Lower leg skin (tissue), 4 donors: Measurements from ENCODE around the gene ZNF45. TPM values are rescaled to one million over a fixed set of nuclear protein-coding genes. Genes with fewer than 3 reads are reported as not detected.

Experiments used
- DNase-seq, 2 donors: peaks; one replicate each; pipeline ENCODE4 v3.0.0-alpha.2; 2019; ENCODE audit warnings: low spot score in 2 of 2
- H3K4me3 ChIP-seq: fragments of 200-600 bp; sonication (generic); 2 replicates; pipeline ENCODE4 v1.5.1; 2017; ENCODE audit warnings: mild to moderate bottlenecking, low read depth; ENCODE audit not compliant: poor library complexity, severe bottlenecking
- POLR2A ChIP-seq, 2 donors: fragments of 450-650 bp; IDR thresholded peaks; one replicate each; pipeline ENCODE4 v1.6.1; 2016 to 2017; ENCODE audit warnings: antibody characterized with exemption in 2 of 2, mild to moderate bottlenecking in 1 of 2, moderate library complexity in 1 of 2
- WGBS, 2 donors: methylation state at CpG; one replicate each; pipeline ENCODE4 v1.1.5; 2018; 5-methylcytosine and 5-hydroxymethylcytosine counted together
- intact Hi-C: fragments of 100-400 bp; cut with DNase I; formaldehyde crosslinking; loops from one replicate; pipeline ENCODE4 v1.15.0; 2023; ENCODE audit warnings: low total_unique reads
- total RNA-seq, 4 donors: library from RNA; depleted of rRNA; stranded (reverse); fragments of >200 nt; gene quantifications; one replicate each; pipeline ENCODE4 v1.1.0, GENCODE V29; 2016
- TF ChIP-seq, protein P1 (sequence below), 3 donors: fragments of 450-650 bp; IDR thresholded peaks; one replicate each; pipeline ENCODE4 v1.5.1; 2016; ENCODE audit warnings: antibody characterized with exemption in 3 of 3, mild to moderate bottlenecking in 3 of 3, moderate library complexity in 2 of 3

The ZNF45 gene
- total RNA-seq, 4 donors from 2014 or later, result 7.8 to 13.1 (median 11.2) TPM

- 90 to 95% methylated on average over 2 of the region's 2 CpGs for WGBS, 2 donors
- no peak for TF ChIP-seq POLR2A (IDR thresholded peaks at IDR 0.05)
- TF ChIP-seq, protein P1, sequence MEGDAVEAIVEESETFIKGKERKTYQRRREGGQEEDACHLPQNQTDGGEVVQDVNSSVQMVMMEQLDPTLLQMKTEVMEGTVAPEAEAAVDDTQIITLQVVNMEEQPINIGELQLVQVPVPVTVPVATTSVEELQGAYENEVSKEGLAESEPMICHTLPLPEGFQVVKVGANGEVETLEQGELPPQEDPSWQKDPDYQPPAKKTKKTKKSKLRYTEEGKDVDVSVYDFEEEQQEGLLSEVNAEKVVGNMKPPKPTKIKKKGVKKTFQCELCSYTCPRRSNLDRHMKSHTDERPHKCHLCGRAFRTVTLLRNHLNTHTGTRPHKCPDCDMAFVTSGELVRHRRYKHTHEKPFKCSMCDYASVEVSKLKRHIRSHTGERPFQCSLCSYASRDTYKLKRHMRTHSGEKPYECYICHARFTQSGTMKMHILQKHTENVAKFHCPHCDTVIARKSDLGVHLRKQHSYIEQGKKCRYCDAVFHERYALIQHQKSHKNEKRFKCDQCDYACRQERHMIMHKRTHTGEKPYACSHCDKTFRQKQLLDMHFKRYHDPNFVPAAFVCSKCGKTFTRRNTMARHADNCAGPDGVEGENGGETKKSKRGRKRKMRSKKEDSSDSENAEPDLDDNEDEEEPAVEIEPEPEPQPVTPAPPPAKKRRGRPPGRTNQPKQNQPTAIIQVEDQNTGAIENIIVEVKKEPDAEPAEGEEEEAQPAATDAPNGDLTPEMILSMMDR (IDR thresholded peaks at IDR 0.05), result no peak
Observed at GRCh38 chr19:43906774-43907173, 28.3 kb downstream of the ZNF45 start.

GRCh38 chr19:43905897-43906296, 29.2 kb downstream of the ZNF45 start:
- WGBS, 2 donors, result 98 to 99% methylated on average over 5 of the region's 5 CpGs
- intact Hi-C loops, result no loop called here
- H3K4me3 ChIP-seq, result no peak overlapping the region
- TF ChIP-seq, protein P1 (IDR thresholded peaks at IDR 0.05), result no peak
- no peak for TF ChIP-seq POLR2A (IDR thresholded peaks at IDR 0.05)
- DNase-seq, result no peak

More at GRCh38 chr19:43906774-43907173, 28.3 kb downstream of the ZNF45 start:
- H3K4me3 ChIP-seq, result no peak overlapping the region
- no peak for DNase-seq
- intact Hi-C loops, result no loop called here

- TF ChIP-seq, protein P1 (IDR thresholded peaks at IDR 0.05), result no peak
- TF ChIP-seq POLR2A (IDR thresholded peaks at IDR 0.05), result no peak
- intact Hi-C loops, result no loop called here
Observed at GRCh38 chr19:43902399-43902798, 32.7 kb downstream of the ZNF45 start.

GRCh38 chr19:43901395-43902390, 33.4 kb downstream of the ZNF45 start:
- peak; percentile 64 to 92 for DNase-seq
- TF ChIP-seq, protein P1 (IDR thresholded peaks at IDR 0.05), result no peak
- no peak for TF ChIP-seq POLR2A (IDR thresholded peaks at IDR 0.05)
- peak overlapping the region; percentile 23 for H3K4me3 ChIP-seq
- WGBS, 2 donors, result 18 to 22% methylated on average over 39 of the region's 39 CpGs
- intact Hi-C loops, result no loop called here

More at GRCh38 chr19:43902399-43902798, 32.7 kb downstream of the ZNF45 start:
- 94% methylated on average over 4 of the region's 4 CpGs for WGBS, 2 donors
- DNase-seq, result no peak
- H3K4me3 ChIP-seq, result no peak overlapping the region

DNA sequence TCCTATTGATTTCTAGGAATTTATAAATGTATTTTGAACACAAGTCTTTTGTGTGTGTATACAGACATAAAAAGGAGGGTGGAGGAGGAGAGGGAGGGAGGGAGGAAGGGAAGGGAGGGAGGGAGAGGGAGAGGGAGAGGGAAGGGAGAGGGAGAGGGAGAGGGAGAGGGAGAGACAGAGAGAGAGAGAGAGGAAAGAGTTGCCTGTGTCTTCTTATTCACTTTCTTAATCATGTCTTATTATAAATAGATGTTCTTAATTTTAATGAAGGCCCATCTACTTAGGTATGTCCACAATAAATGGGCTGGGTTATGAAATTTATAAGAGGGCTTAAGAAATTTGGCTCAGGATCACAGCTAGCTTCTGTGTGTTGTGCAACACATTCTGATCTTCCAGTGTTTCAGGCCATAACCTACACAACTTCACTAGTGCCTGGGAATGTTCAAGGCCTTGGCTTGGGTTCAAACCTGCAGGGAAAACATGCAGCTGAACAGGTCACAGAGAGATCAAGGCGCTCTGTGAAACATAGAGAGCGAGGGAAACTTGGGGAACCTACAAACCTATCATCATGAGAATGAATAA, 39.3 kb downstream of the ZNF45 start:
- TF ChIP-seq, protein P1 (IDR thresholded peaks at IDR 0.05), result no peak
- TF ChIP-seq POLR2A (IDR thresholded peaks at IDR 0.05), result no peak
- no peak for DNase-seq
- WGBS, 2 donors, result 74 to 82% methylated on average over 2 of the region's 2 CpGs
- intact Hi-C loops, result no loop called here
- H3K4me3 ChIP-seq, result no peak overlapping the region
